ENCODE results near the gene GIMAP7. TPM values are rescaled to one million over a fixed set of nuclear protein-coding genes. Genes with fewer than 3 reads are reported as not detected.

Gene GIMAP7
- total and polyA plus RNA-seq, 10 donors: 48.7 to 137 (median 101) TPM

DNA sequence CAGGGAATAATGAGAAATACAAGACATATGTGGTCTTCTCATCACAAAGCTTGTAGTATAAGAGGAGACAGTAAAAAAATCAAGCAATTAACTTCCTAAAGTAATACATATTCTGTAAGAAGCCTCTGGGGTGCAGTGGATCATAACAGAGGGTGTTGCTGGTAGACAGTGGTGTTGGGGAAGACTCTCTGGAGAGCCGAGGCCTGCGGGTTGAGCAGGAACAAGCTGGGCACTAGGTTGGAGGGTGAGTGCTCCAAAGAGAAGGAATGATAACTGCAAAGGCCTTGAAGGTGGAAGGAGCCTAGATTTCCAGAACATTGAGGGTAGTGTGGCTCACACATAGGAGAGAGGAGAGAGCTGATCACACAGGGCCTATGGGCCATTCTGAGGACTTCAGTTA is 54.0 kb downstream of the GIMAP7 start:
- intact Hi-C loops (cut with DNase I; ENCODE audit: low total_unique reads): no loop called here
- 28 to 66% (median 44%) methylated on average over 2 of the region's 2 CpGs for WGBS, 5 donors
- DNase-seq: no peak
- TF ChIP-seq, protein P1, sequence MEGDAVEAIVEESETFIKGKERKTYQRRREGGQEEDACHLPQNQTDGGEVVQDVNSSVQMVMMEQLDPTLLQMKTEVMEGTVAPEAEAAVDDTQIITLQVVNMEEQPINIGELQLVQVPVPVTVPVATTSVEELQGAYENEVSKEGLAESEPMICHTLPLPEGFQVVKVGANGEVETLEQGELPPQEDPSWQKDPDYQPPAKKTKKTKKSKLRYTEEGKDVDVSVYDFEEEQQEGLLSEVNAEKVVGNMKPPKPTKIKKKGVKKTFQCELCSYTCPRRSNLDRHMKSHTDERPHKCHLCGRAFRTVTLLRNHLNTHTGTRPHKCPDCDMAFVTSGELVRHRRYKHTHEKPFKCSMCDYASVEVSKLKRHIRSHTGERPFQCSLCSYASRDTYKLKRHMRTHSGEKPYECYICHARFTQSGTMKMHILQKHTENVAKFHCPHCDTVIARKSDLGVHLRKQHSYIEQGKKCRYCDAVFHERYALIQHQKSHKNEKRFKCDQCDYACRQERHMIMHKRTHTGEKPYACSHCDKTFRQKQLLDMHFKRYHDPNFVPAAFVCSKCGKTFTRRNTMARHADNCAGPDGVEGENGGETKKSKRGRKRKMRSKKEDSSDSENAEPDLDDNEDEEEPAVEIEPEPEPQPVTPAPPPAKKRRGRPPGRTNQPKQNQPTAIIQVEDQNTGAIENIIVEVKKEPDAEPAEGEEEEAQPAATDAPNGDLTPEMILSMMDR (IDR thresholded peaks at IDR 0.05 in 8 of 11, conservative IDR thresholded peaks at IDR 0.05 in 3 of 11): no peak
- TF ChIP-seq POLR2A (IDR thresholded peaks at IDR 0.05) (no peak), POLR2AphosphoS5 (IDR thresholded peaks at IDR 0.05) (no peak)
- Histone ChIP-seq H3K36me3 (peaks cover 6 to 41% (median 35%) of the 10 kb centered on the region in 6 donors), H3K27me3 (replicated peaks in 1 of 7) (no peaks in the 10 kb centered on the region), H3K4me1 (peaks cover 10 to 64% (median 28%) of the 10 kb centered on the region in 6 donors), H3K27ac (peak overlapping the region; percentile 73 to 93 (median 88)), H3K4me3 (peak overlapping the region; percentile 45 to 76 (median 60)), H3K9me3 (peaks cover 0 to 38% (median 24%) of the 10 kb centered on the region in 8 donors)

DNA sequence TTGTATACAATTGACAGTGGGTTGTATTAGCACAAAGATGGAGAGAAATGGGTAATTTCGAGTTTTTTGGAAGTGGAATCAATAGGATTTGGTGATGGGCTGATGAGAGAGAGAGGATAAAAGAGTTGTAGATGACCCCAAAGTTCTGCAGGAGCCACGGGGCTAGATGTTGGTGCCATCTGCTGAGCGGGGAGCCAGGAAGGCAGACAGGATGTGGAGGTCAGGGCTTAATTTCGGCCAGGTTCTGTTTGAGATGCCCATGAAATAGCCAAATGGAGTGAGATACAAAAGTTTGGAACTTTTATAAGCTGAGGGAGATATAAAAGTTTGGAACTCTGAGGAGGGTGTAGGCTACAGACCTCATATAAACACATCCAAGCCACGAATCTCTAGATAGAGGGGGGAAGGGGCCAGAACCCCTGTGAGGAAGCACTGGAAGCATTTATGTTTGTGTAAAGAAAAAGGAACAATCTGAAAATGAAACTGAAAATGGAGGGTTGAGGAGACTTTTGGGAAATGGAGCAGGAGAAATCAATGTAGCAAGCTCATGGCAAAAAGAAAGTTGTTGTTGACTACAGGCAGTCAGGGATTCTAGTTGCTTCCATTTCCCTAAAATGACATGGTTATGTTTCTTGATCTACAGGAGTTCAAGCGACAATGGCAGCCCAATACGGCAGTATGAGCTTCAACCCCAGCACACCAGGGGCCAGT is 54.7 kb downstream of the GIMAP7 start:
- Histone ChIP-seq H3K36me3 (peaks cover 6 to 45% (median 35%) of the 10 kb centered on the region in 6 donors), H3K4me1 (peaks cover 10 to 62% (median 28%) of the 10 kb centered on the region in 6 donors), H3K4me3 (peak overlapping the region; percentile 45 to 76 (median 60)), H3K27ac (peak overlapping the region; percentile 73 to 93 (median 88)), H3K9me3 (peaks cover 0 to 45% (median 28%) of the 10 kb centered on the region in 8 donors), H3K27me3 (replicated peaks in 1 of 7) (no peaks in the 10 kb centered on the region)
- no peak for TF ChIP-seq POLR2A (IDR thresholded peaks at IDR 0.05)
- TF ChIP-seq, protein P1 (IDR thresholded peaks at IDR 0.05 in 8 of 11, conservative IDR thresholded peaks at IDR 0.05 in 3 of 11): no peak
- peak in 1 of 3 donors; percentile 26 for TF ChIP-seq POLR2AphosphoS5 (IDR thresholded peaks at IDR 0.05)
- WGBS, 5 donors: 44 to 60% (median 49%) methylated on average over 7 of the region's 7 CpGs
- intact Hi-C loops (cut with DNase I; ENCODE audit: low total_unique reads): no loop called here
- DNase-seq: peak; percentile 74

Other genes with a start within 250 kb of the GIMAP7 start
- gene LRRC61, start 191.5 kb upstream of the GIMAP7 start, total RNA-seq: 10 to 100 TPM in 5 of 7 donors, 1 to 10 TPM in 2; 7.4 to 21.7 (median 14.3) TPM
- 10 to 100 TPM in 1 of 3 donors, 1 to 10 TPM in 2; 4.2 to 12.0 (median 7.3) TPM for gene LRRC61, start 191.5 kb upstream of the GIMAP7 start, polyA plus RNA-seq
- 10 to 100 TPM in 4 of 7 donors, 1 to 10 TPM in 3; 6.6 to 18.6 (median 10.8) TPM for gene ACTR3C, start 191.3 kb upstream of the GIMAP7 start, total RNA-seq
- 1 to 10 TPM in 2 of 3 donors, under 1 TPM in 1; 0.78 to 2.6 (median 1.6) TPM for gene ACTR3C, start 191.3 kb upstream of the GIMAP7 start, polyA plus RNA-seq
- 100 to 1,000 TPM in 3 of 7 donors, 10 to 100 TPM in 4; 39.7 to 117 (median 83.6) TPM for gene RARRES2, start 173.2 kb upstream of the GIMAP7 start, total RNA-seq
- gene RARRES2, start 173.2 kb upstream of the GIMAP7 start, polyA plus RNA-seq: 100 to 1,000 TPM; 165 to 292 (median 176) TPM
- gene REPIN1, start 146.1 kb upstream of the GIMAP7 start, total RNA-seq: 100 to 1,000 TPM in 6 of 7 donors, 10 to 100 TPM in 1; 99.3 to 126 (median 114) TPM
- gene REPIN1, start 146.1 kb upstream of the GIMAP7 start, polyA plus RNA-seq: 10 to 100 TPM; 47.9 to 75.7 (median 55.0) TPM
- gene ZNF775, start 135.5 kb upstream of the GIMAP7 start, total RNA-seq: 1 to 10 TPM; 2.2 to 5.7 (median 4.5) TPM
- 1 to 10 TPM; 2.0 to 2.9 (median 2.6) TPM for gene ZNF775, start 135.5 kb upstream of the GIMAP7 start, polyA plus RNA-seq
- gene GIMAP8, start 64.2 kb upstream of the GIMAP7 start, total RNA-seq: 10 to 100 TPM; 47.6 to 96.0 (median 65.3) TPM
- 10 to 100 TPM; 10.9 to 27.3 (median 14.7) TPM for gene GIMAP8, start 64.2 kb upstream of the GIMAP7 start, polyA plus RNA-seq
- 100 to 1,000 TPM; 112 to 214 (median 172) TPM for gene GIMAP4, start 52.5 kb downstream of the GIMAP7 start, total RNA-seq
- 10 to 100 TPM; 35.9 to 86.8 (median 60.4) TPM for gene GIMAP4, start 52.5 kb downstream of the GIMAP7 start, polyA plus RNA-seq
- 100 to 1,000 TPM in 5 of 7 donors, 10 to 100 TPM in 2; 75.5 to 181 (median 135) TPM for gene GIMAP6, start 117.5 kb downstream of the GIMAP7 start, total RNA-seq
- 10 to 100 TPM; 18.2 to 58.6 (median 27.7) TPM for gene GIMAP6, start 117.5 kb downstream of the GIMAP7 start, polyA plus RNA-seq
- 100 to 1,000 TPM in 1 of 7 donors, 10 to 100 TPM in 6; 48.6 to 126 (median 85.4) TPM for gene GIMAP2, start 170.8 kb downstream of the GIMAP7 start, total RNA-seq
- gene GIMAP2, start 170.8 kb downstream of the GIMAP7 start, polyA plus RNA-seq: 10 to 100 TPM; 33.9 to 48.5 (median 47.5) TPM
- gene GIMAP1, start 201.7 kb downstream of the GIMAP7 start, total RNA-seq: 10 to 100 TPM; 16.4 to 61.2 (median 48.1) TPM
- gene GIMAP1, start 201.7 kb downstream of the GIMAP7 start, polyA plus RNA-seq: 10 to 100 TPM in 2 of 3 donors, 1 to 10 TPM in 1; 8.7 to 31.2 (median 14.1) TPM
- gene GIMAP5, start 222.5 kb downstream of the GIMAP7 start, total RNA-seq: 100 to 1,000 TPM in 3 of 7 donors, 10 to 100 TPM in 4; 34.0 to 183 (median 90.6) TPM
- gene GIMAP5, start 222.5 kb downstream of the GIMAP7 start, polyA plus RNA-seq: 100 to 1,000 TPM in 1 of 3 donors, 10 to 100 TPM in 2; 70.2 to 114 (median 75.9) TPM

Measured in spleen (tissue), 11 donors.